ENCODE data around the gene CHFR.

Gene CHFR

DNA sequence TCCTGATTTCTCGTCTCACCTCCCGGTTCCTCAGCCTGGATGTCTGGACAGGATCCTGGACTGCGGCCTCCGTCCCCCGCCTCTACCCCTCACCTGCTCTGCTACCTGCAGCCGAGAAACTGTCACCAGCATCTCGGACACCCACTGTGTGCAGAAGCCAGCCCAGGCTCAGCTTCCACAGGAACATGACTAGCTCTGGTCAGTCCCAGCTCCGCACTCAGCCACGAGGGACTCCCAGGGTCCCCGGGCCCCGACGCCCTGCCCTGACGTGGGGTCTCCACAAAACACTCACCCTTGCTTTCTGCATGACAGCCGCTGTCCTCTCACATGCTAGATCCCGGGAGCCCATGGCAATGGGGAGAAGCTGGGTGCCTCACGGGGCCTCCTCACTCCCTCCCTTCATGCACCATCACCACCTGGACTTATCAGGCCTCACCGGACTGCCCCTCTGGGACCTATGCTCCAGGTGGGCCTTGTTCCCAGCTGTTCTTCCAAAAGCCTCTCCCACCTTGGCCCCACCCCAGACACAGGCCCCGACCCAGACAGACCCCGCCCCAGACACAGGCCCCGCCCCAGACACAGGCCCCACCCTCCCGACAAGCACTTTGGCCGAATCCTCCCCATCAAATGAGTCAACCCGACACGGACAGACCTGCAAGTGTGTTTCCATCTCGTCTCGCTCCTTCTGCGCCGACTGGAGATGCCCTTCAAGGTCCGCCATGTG, 98.9 kb downstream of the CHFR start:
- peaks cover 38% of the 10 kb centered on the region for H3K79me1 ChIP-seq (replicated peaks; ENCODE audit: low read length, poor library complexity, severe bottlenecking)
- no peak overlapping the region for H3K4me3 ChIP-seq (ENCODE audit: insufficient read depth in 1 of 2, low read depth in 1 of 2, low read length in 2 of 2)
- H2BK120ac ChIP-seq (ENCODE audit: low read depth, low read length), result no peak overlapping the region
- no peak overlapping the region for H3K18ac ChIP-seq (ENCODE audit: low read depth in 1 of 2, low read length in 2 of 2)
- no peaks in the 10 kb centered on the region for H3K9me3 ChIP-seq (ENCODE audit: control insufficient read depth, low read length)
- H3K27ac ChIP-seq (ENCODE audit: low read length, poor library complexity, severe bottlenecking), result no peak overlapping the region
- no peak overlapping the region for H3K23ac ChIP-seq (ENCODE audit: low read length in 2 of 2)
- no peak overlapping the region for H4K91ac ChIP-seq (ENCODE audit: low read length)
- 98% methylated on average over 29 of the region's 29 CpGs for WGBS
- DNase-seq, result no peak
- no peaks in the 10 kb centered on the region for H3K4me1 ChIP-seq (ENCODE audit: control insufficient read depth, insufficient read depth, low read depth, low read length)
- H2AK5ac ChIP-seq (ENCODE audit: low read length, severe bottlenecking), result no peak overlapping the region
- H3K14ac ChIP-seq (ENCODE audit: low read length in 2 of 2), result no peak overlapping the region
- H3K9ac ChIP-seq (ENCODE audit: low read length), result no peak overlapping the region
- H3K27me3 ChIP-seq (ENCODE audit: control insufficient read depth in 1 of 2, insufficient read depth in 1 of 2, low read length in 2 of 2), result no peaks in the 10 kb centered on the region
- no peak overlapping the region for H3K4ac ChIP-seq (ENCODE audit: low read depth in 1 of 2, low read length in 2 of 2)
- no peak overlapping the region for H2BK15ac ChIP-seq (ENCODE audit: low read depth, poor library complexity, severe bottlenecking)
- no peak overlapping the region for H2AFZ ChIP-seq (ENCODE audit: low read depth, low read length)
- no peak overlapping the region for H2BK5ac ChIP-seq (ENCODE audit: low read depth, low read length, poor library complexity, severe bottlenecking)
- H2BK12ac ChIP-seq (ENCODE audit: low read length in 2 of 2), result no peak overlapping the region
- peaks cover 69 to 84% of the 10 kb centered on the region in 2 experiments for H3K36me3 ChIP-seq (ENCODE audit: control insufficient read depth in 1 of 2, insufficient read depth in 2 of 2, low read depth in 1 of 2, low read length in 2 of 2)
- no peak overlapping the region for H4K8ac ChIP-seq (ENCODE audit: low read length)
- no peak overlapping the region for H3K4me2 ChIP-seq (ENCODE audit: low read length, poor library complexity, severe bottlenecking)

DNA sequence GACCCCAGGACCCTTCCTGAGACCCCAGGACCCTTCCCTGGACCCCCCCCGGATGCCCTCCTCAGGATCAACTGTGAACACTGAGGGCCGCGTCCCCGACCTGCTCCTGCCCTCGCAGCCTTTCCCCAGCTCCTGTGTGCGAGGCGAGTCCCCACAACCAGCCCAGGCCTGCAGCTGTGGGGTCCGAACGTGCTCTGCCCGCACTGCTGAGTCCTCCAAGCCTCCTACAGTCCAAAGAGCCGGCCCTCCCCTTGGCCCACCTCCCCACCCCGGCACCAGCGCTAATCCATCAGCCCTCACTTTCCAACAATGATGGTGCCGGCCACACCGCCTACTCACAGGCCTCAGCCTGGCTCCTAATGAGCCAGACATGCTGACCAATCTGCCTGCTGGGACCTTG, 99.5 kb downstream of the CHFR start:
- Histone ChIP-seq H3K4me1 (ENCODE audit: control insufficient read depth, insufficient read depth, low read depth, low read length) (no peaks in the 10 kb centered on the region), H3K9me3 (ENCODE audit: control insufficient read depth, low read length) (no peaks in the 10 kb centered on the region), H3K27ac (ENCODE audit: low read length, poor library complexity, severe bottlenecking) (no peak overlapping the region), H3K4me3 (ENCODE audit: insufficient read depth in 1 of 2, low read depth in 1 of 2, low read length in 2 of 2) (no peak overlapping the region), H3K23ac (ENCODE audit: low read length in 2 of 2) (no peak overlapping the region), H4K8ac (ENCODE audit: low read length) (no peak overlapping the region), H3K79me1 (replicated peaks; ENCODE audit: low read length, poor library complexity, severe bottlenecking) (peaks cover 38% of the 10 kb centered on the region), H3K4me2 (ENCODE audit: low read length, poor library complexity, severe bottlenecking) (no peak overlapping the region), H2BK5ac (ENCODE audit: low read depth, low read length, poor library complexity, severe bottlenecking) (no peak overlapping the region), H3K27me3 (ENCODE audit: control insufficient read depth in 1 of 2, insufficient read depth in 1 of 2, low read length in 2 of 2) (no peaks in the 10 kb centered on the region), H3K14ac (ENCODE audit: low read length in 2 of 2) (no peak overlapping the region), H2BK12ac (ENCODE audit: low read length in 2 of 2) (no peak overlapping the region), H3K9ac (ENCODE audit: low read length) (no peak overlapping the region), H2BK120ac (ENCODE audit: low read depth, low read length) (no peak overlapping the region), H2AK5ac (ENCODE audit: low read length, severe bottlenecking) (no peak overlapping the region), H3K18ac (ENCODE audit: low read depth in 1 of 2, low read length in 2 of 2) (no peak overlapping the region), H4K91ac (ENCODE audit: low read length) (no peak overlapping the region), H3K36me3 (ENCODE audit: control insufficient read depth in 1 of 2, insufficient read depth in 2 of 2, low read depth in 1 of 2, low read length in 2 of 2) (peaks cover 73 to 88% of the 10 kb centered on the region in 2 experiments), H2BK15ac (ENCODE audit: low read depth, poor library complexity, severe bottlenecking) (no peak overlapping the region), H3K4ac (ENCODE audit: low read depth in 1 of 2, low read length in 2 of 2) (no peak overlapping the region), H2AFZ (ENCODE audit: low read depth, low read length) (no peak overlapping the region)
- 93% methylated on average over 15 of the region's 15 CpGs for WGBS
- DNase-seq, result no peak

DNA sequence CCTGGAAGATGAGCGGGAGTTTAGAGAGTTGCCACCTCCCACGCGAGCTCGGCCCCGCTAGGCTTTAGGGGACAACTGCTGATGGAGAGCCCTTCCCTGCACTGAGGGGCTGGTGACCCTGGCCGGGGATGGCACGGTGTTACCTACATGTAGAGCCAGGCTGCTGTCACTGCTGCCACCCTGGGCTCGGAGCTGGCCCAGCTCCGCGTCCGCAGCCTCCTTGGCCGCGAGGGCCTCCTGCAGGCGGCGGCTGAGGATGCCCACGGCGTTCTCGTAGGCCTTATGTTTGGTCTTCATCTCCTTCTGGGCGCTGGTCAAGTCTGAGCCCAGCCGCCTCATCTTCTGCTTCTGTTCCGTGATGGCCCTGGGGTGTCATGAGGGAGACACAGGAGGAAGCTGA, 101.2 kb downstream of the CHFR start:
- Histone ChIP-seq H3K4me2 (ENCODE audit: low read length, poor library complexity, severe bottlenecking) (no peak overlapping the region), H3K14ac (ENCODE audit: low read length in 2 of 2) (no peak overlapping the region), H3K9me3 (ENCODE audit: control insufficient read depth, low read length) (no peaks in the 10 kb centered on the region), H2AFZ (ENCODE audit: low read depth, low read length) (no peak overlapping the region), H3K23ac (ENCODE audit: low read length in 2 of 2) (no peak overlapping the region), H2AK5ac (ENCODE audit: low read length, severe bottlenecking) (no peak overlapping the region), H3K27ac (ENCODE audit: low read length, poor library complexity, severe bottlenecking) (no peak overlapping the region), H2BK120ac (ENCODE audit: low read depth, low read length) (no peak overlapping the region), H4K8ac (ENCODE audit: low read length) (no peak overlapping the region), H3K4me1 (ENCODE audit: control insufficient read depth, insufficient read depth, low read depth, low read length) (no peaks in the 10 kb centered on the region), H4K91ac (ENCODE audit: low read length) (no peak overlapping the region), H2BK5ac (ENCODE audit: low read depth, low read length, poor library complexity, severe bottlenecking) (no peak overlapping the region), H2BK12ac (ENCODE audit: low read length in 2 of 2) (no peak overlapping the region), H3K27me3 (ENCODE audit: control insufficient read depth in 1 of 2, insufficient read depth in 1 of 2, low read length in 2 of 2) (no peaks in the 10 kb centered on the region), H3K79me1 (replicated peaks; ENCODE audit: low read length, poor library complexity, severe bottlenecking) (peaks cover 44% of the 10 kb centered on the region), H3K36me3 (ENCODE audit: control insufficient read depth in 1 of 2, insufficient read depth in 2 of 2, low read depth in 1 of 2, low read length in 2 of 2) (peaks cover 77 to 89% of the 10 kb centered on the region in 2 experiments), H2BK15ac (ENCODE audit: low read depth, poor library complexity, severe bottlenecking) (no peak overlapping the region), H3K4me3 (ENCODE audit: insufficient read depth in 1 of 2, low read depth in 1 of 2, low read length in 2 of 2) (no peak overlapping the region), H3K4ac (ENCODE audit: low read depth in 1 of 2, low read length in 2 of 2) (no peak overlapping the region), H3K18ac (ENCODE audit: low read depth in 1 of 2, low read length in 2 of 2) (no peak overlapping the region), H3K9ac (ENCODE audit: low read length) (no peak overlapping the region)
- no peak for DNase-seq
- 95% methylated on average over 21 of the region's 21 CpGs for WGBS

DNA sequence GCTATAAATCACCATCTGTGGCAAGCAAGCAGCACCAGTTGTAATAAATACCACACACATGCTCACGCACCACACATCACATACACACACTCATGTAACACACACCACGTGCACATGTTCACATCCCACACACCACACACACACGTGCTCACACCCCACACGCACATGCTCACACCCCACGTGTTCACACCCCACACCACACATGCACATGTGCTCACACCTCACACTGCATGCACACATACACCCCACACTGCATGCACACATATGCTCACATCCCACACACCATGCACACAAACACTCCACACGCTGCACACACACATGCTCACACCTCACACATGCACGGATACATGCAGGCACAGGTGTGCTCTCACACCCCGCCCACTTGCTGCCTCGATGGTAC, 102.8 kb downstream of the CHFR start:
- Histone ChIP-seq H3K36me3 (ENCODE audit: control insufficient read depth in 1 of 2, insufficient read depth in 2 of 2, low read depth in 1 of 2, low read length in 2 of 2) (peaks cover 79 to 90% of the 10 kb centered on the region in 2 experiments), H2AFZ (ENCODE audit: low read depth, low read length) (no peak overlapping the region), H2BK15ac (ENCODE audit: low read depth, poor library complexity, severe bottlenecking) (no peak overlapping the region), H2AK5ac (ENCODE audit: low read length, severe bottlenecking) (no peak overlapping the region), H3K27me3 (ENCODE audit: control insufficient read depth in 1 of 2, insufficient read depth in 1 of 2, low read length in 2 of 2) (no peaks in the 10 kb centered on the region), H3K23ac (ENCODE audit: low read length in 2 of 2) (no peak overlapping the region), H3K4me2 (ENCODE audit: low read length, poor library complexity, severe bottlenecking) (no peak overlapping the region), H2BK5ac (ENCODE audit: low read depth, low read length, poor library complexity, severe bottlenecking) (no peak overlapping the region), H3K14ac (ENCODE audit: low read length in 2 of 2) (peak overlapping the region in 1 of 2 experiments; percentile 69), H3K18ac (ENCODE audit: low read depth in 1 of 2, low read length in 2 of 2) (no peak overlapping the region), H2BK120ac (ENCODE audit: low read depth, low read length) (no peak overlapping the region), H3K9me3 (ENCODE audit: control insufficient read depth, low read length) (no peaks in the 10 kb centered on the region), H3K9ac (ENCODE audit: low read length) (no peak overlapping the region), H3K4me3 (ENCODE audit: insufficient read depth in 1 of 2, low read depth in 1 of 2, low read length in 2 of 2) (no peak overlapping the region), H2BK12ac (ENCODE audit: low read length in 2 of 2) (no peak overlapping the region), H3K4ac (ENCODE audit: low read depth in 1 of 2, low read length in 2 of 2) (no peak overlapping the region), H4K91ac (ENCODE audit: low read length) (peak overlapping the region; percentile 81), H4K8ac (ENCODE audit: low read length) (peak overlapping the region; percentile 27), H3K79me1 (replicated peaks; ENCODE audit: low read length, poor library complexity, severe bottlenecking) (peaks cover 45% of the 10 kb centered on the region), H3K27ac (ENCODE audit: low read length, poor library complexity, severe bottlenecking) (no peak overlapping the region), H3K4me1 (ENCODE audit: control insufficient read depth, insufficient read depth, low read depth, low read length) (no peaks in the 10 kb centered on the region)
- no peak for DNase-seq
- 91% methylated on average over 9 of the region's 9 CpGs for whole genome bisulfite sequencing

Data from mesenchymal stem cell (in vitro differentiated cells and primary cell).